Measurements from ENCODE around the gene KRTAP1-5.
"Not testable (repeated sequence)": the region's sequence is repeated elsewhere in the genome, so short reads cannot be mapped to it uniquely, and the experiment has no call there.

Gene KRTAP1-5, protein sequence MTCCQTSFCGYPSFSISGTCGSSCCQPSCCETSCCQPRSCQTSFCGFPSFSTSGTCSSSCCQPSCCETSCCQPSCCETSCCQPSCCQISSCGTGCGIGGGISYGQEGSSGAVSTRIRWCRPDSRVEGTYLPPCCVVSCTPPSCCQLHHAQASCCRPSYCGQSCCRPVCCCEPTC

GRCh38 chr17:41026715-41027471, at the start of gene KRTAP1-5:
Gene KRTAP1-5 (minus strand): TSS chr17:41027208. CDS start chr17:41027155, 53 bp downstream.
- no peak for DNase-seq

DNA sequence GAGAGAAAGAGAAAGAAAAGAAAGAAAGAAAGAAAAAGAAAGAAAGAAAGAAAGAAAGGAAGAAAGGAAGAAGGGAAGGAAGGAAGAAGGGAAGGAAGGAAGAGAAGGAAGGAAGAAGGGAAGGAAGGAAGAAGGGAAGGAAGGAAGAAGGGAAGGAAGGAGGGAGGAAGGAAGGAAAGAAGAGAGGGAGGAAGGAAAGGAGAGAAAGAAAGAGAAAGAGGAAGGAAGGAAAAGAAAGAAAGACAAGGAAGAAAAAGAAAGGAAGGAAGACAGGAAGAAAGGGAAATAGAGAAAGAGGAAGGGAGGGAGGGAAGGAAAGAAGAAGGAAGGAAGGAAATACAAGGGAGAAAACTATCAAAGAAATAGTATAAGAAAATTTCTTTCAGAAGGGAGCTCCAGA, 49.8 kb upstream of the KRTAP1-5 start:
- DNase-seq, result no peak

DNA sequence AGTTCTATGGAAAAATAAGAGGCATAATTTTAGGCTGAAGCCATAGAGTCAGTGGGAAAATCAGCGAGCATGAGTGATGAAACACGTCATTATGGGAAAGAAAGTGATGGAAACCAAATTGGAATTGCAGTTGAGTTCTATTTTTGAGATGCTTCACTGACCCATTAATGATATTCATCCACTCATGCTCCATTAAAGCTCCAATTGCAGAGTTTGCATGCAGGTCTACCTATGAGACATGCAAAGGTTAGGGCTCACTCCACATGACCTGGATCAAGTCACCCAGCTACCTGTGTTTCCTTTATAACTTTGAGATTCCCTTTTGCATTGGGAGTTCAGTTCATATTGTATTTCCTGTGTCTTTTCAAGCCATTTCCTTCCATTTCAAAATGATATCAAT, 46.7 kb upstream of the KRTAP1-5 start:
- no peak for DNase-seq

- no peak for DNase-seq
These were observed 44.8 kb upstream of the KRTAP1-5 start for GRCh38 chr17:41071606-41072360.

GRCh38 chr17:41069031-41069430, 42.0 kb upstream of the KRTAP1-5 start:
- no peak for DNase-seq

GRCh38 chr17:41067281-41067680, 40.3 kb upstream of the KRTAP1-5 start:
- DNase-seq, result no peak

GRCh38 chr17:41065829-41066624, 39.0 kb upstream of the KRTAP1-5 start, which contains the start of gene KRTAP2-4:
Gene KRTAP2-4 (minus strand): TSS chr17:41065879. CDS start chr17:41065845, 34 bp downstream.
- no peak for DNase-seq

DNA sequence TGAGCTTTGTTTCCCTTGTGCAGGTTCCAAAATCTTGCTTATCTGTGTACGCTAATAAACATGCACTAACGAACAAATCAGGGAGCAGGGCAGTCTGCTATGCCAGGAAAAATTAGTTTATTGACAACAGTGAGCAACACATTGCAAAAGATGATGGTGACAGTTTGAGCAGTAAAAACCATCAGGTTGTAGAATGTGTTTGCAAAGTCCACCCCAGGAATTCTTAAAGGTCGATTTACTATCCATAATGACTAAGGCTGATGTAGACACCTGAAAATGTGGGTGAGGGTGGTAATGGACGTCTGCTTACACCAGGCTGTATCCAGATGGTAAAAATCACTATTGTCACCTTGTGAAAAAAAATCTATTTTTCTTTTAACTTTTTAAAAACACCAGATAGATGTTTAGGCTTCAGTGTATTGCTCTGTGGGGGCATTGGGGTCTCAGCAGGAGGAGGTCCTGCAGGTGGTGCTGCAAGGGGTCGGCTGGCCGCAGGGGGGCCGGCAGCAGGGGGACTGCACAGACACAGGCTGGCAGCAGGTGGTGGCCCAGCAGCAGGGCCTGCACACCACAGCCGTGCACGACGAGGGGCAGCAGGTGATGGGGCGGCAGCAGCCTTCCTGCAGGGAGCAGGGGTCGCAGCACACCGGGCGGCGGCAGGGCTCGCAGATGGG, 38.1 kb upstream of the KRTAP1-5 start:
- not testable (repeated sequence) for DNase-seq

DNA sequence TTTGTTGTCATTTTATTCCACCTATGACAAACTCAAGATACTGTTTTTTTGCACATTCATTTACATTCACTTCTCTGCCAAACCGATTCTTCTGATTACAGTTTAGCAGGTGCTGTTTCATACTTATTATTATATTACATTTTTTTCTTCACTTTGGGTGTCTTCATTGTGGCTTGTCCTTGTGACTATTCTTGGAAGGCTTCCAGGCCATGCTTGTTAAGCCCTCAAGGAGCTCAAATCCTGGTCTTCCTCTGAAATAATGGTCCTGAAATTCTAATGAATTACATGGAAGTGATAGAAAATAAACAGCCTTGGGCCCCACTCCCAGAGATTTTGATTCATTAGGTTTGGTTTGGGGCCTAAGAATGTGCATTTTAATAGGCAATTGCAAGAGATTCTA, 37.3 kb upstream of the KRTAP1-5 start:
- no peak for DNase-seq

DNA sequence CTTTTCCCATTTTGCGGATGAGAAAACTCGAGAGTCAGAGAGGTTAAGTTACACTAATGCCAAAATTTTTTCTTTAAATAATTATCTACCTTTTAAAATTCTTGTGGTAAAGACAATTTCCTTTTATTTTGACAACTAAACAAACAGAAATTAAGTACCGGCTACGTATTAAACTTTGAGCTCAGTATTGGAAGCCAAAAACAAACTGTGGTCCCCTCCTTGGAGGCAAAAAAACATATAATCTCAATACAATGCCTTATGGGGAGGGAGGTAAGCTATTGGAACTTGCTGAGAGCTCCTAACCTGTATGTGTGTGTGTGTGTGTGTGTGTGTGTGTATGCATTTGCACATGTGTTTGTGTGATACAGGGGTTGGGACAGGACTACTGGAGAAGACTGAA, 36.4 kb upstream of the KRTAP1-5 start:
- DNase-seq, result no peak

DNA sequence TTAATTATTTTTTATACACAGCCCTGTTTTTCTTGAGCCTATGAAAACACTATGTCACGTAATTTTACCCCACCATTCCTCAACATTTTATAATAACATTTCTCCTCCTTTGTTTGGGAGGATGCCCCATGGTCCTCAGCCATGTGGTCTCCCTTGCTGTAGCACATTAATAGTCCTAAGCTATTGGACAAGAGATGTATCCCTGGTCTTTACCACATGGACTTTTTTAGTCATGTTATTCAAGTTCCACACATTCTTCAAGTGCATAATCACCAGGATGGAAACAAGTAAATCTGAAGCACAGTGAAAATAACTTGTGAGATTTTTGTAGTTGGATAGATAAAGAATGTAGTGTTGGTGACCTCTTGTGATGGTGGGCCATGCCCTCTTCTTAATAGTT, 35.0 kb upstream of the KRTAP1-5 start:
- DNase-seq, result no peak

GRCh38 chr17:41060052-41060604, 33.1 kb upstream of the KRTAP1-5 start, which contains the start of gene KRTAP2-3:
Gene KRTAP2-3 (minus strand): TSS chr17:41060114. CDS start chr17:41060050, 64 bp downstream.
- DNase-seq, result no peak

DNA sequence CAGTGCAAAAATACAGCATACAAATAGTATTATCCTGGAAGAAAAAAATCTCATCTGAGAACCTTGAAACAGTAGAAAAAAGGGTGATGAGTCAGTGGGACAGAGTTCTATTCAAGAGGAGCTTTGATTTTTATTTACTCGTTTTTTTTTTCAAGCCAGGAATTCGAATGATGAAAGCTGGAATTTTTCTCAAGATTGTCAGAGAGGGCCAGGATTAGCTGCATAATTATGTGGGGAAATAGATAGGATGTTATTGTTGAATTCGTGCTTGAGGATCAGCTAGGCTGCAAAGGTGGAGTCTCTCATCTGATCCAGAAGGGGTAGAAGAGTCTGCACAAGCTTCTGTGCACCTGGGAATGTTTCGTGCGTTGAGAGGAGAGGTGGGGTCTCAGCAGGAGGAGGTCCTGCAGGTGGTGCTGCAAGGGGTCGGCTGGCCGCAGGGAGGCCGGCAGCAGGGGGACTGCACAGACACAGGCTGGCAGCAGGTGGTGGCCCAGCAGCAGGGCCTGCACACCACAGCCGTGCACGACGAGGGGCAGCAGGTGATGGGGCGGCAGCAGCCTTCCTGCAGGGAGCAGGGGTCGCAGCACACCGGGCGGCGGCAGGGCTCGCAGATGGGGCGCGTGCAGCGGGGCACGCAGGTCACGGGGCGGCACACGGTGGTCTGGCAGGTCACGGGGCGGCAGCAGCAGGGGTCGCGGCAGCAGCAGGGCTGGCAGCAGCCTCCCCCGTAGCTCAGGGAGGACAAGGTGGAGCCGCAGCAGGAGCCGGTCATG, 32.5 kb upstream of the KRTAP1-5 start:
- not testable (repeated sequence) for DNase-seq

- no peak for DNase-seq
These were observed 31.7 kb upstream of the KRTAP1-5 start for GRCh38 chr17:41058741-41059140.

DNA sequence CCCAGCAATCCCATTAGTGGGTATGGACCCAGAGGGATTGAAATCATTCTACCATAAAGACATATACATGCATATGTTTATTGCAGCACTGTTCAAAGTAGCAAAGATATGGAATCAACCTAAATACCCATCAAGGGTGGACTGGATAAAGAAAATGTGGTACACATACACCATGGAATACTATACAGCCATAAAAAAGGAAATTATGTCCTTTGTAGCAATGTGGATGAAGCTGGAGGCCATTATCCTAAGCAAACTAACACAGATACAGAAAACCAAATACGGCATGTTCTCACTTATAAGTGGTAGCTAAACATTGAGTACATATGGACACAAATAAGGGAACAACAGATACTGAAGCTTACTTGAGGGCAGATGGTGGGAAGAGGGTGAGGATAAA, 30.5 kb upstream of the KRTAP1-5 start:
- no peak for DNase-seq

- DNase-seq, result not testable (repeated sequence)
These were observed 28.1 kb upstream of the KRTAP1-5 start, which contains the start of gene KRTAP2-2 for GRCh38 chr17:41055130-41055529. Gene KRTAP2-2 (minus strand): TSS chr17:41055230. CDS start chr17:41055211, 19 bp downstream.

GRCh38 chr17:41054556-41054955, 27.5 kb upstream of the KRTAP1-5 start:
- not testable (repeated sequence) for DNase-seq

- no peak for DNase-seq
These were observed 27.0 kb upstream of the KRTAP1-5 start for GRCh38 chr17:41054025-41054424.

GRCh38 chr17:41052566-41052965, 25.6 kb upstream of the KRTAP1-5 start:
- DNase-seq, result no peak

DNA sequence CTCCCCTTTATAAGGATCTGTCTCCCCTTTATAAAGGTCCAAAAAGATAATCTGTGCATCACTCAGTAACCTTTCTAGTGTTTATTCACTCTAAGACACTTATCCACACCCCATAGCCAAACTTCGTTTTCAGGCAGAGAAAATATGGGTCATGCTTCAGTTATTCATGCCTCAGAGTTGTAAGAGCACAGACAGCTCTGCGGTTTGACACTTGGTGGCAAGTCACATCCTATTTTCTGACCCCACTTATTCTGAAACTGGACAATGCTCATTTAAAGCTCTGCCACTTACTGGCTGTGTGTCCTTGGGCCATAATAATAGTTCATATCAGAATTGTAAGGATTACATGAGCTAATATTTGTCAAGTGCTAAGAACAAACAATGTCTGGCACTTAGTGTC, 22.1 kb upstream of the KRTAP1-5 start:
- no peak for DNase-seq

DNA sequence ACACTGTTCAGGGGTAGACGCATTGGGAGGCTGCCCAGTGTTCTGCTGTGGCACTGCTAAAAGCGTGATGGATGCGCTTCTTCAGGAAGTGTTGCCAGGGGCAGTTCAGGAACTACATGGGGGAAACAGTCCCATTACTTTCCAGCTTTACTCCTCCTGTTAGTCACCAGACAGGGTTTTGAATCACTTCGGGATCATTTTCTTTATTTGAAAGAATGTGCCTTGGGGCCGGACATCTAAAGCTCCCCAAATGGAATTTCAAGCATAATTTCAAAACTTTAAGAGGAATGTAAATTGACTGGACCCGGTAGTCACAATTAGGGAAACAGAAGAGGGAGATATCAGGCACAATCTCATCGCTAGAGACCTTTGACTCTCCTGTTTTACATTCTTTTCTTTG, 21.4 kb upstream of the KRTAP1-5 start:
- DNase-seq, result no peak

Data from activated CD4-positive, CD25-positive, alpha-beta regulatory T cell (primary cell).